ENCODE data around the gene ANKRD65. TPM values are rescaled to one million over a fixed set of nuclear protein-coding genes. Genes with fewer than 3 reads are reported as not detected.
A peak's percentile ranks its signal among the peaks of the same experiment; 100 is the strongest.

Gene ANKRD65
- total RNA-seq, 1 experiment from 2014 or later: not detected

GRCh38 chr1:1423245-1423597 is 2.1 kb upstream of the ANKRD65 start:
- TF ChIP-seq, protein P1, sequence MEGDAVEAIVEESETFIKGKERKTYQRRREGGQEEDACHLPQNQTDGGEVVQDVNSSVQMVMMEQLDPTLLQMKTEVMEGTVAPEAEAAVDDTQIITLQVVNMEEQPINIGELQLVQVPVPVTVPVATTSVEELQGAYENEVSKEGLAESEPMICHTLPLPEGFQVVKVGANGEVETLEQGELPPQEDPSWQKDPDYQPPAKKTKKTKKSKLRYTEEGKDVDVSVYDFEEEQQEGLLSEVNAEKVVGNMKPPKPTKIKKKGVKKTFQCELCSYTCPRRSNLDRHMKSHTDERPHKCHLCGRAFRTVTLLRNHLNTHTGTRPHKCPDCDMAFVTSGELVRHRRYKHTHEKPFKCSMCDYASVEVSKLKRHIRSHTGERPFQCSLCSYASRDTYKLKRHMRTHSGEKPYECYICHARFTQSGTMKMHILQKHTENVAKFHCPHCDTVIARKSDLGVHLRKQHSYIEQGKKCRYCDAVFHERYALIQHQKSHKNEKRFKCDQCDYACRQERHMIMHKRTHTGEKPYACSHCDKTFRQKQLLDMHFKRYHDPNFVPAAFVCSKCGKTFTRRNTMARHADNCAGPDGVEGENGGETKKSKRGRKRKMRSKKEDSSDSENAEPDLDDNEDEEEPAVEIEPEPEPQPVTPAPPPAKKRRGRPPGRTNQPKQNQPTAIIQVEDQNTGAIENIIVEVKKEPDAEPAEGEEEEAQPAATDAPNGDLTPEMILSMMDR (IDR thresholded peaks at IDR 0.05; ENCODE audit: unreplicated experiment): no peak
- CTCF ChIA-PET: interaction anchor here (0.6 kb wide), 1 partner anchor 51 kb away, joined by 3 read pairs; no protein-coding TSS in a partner anchor
- Mint-ChIP-seq H3K9me3 (ENCODE audit: low read depth, unreplicated experiment) (no peaks in the 10 kb centered on the region), H3K27me3 (ENCODE audit: unreplicated experiment) (no peaks in the 10 kb centered on the region), H3K4me3 (ENCODE audit: low read depth, unreplicated experiment) (no peak overlapping the region), H3K36me3 (ENCODE audit: insufficient read depth, unreplicated experiment) (peaks cover 14% of the 10 kb centered on the region), H3K27ac (ENCODE audit: unreplicated experiment) (no peak overlapping the region), H3K4me1 (ENCODE audit: low read depth, unreplicated experiment) (peaks cover 7% of the 10 kb centered on the region)
- BruUV-seq (replicated peaks): no TSS peak
- intact Hi-C loops (cut with micrococcal nuclease; ENCODE audit: unreplicated experiment): no loop called here
- no peak for DNase-seq

- Mint-ChIP-seq H3K9me3 (ENCODE audit: low read depth, unreplicated experiment) (no peaks in the 10 kb centered on the region), H3K27me3 (ENCODE audit: unreplicated experiment) (no peaks in the 10 kb centered on the region), H3K4me3 (ENCODE audit: low read depth, unreplicated experiment) (no peak overlapping the region), H3K4me1 (ENCODE audit: low read depth, unreplicated experiment) (peaks cover 7% of the 10 kb centered on the region), H3K27ac (ENCODE audit: unreplicated experiment) (no peak overlapping the region), H3K36me3 (ENCODE audit: insufficient read depth, unreplicated experiment) (peaks cover 14% of the 10 kb centered on the region)
- no TSS peak for BruUV-seq (replicated peaks)
- CTCF ChIA-PET: no interaction called here
- intact Hi-C loops (cut with micrococcal nuclease; ENCODE audit: unreplicated experiment): no loop called here
- peak; percentile 43 for DNase-seq
- TF ChIP-seq, protein P1 (IDR thresholded peaks at IDR 0.05; ENCODE audit: unreplicated experiment): no peak
Observed at GRCh38 chr1:1422465-1423244, 1.6 kb upstream of the ANKRD65 start.

GRCh38 chr1:1421907-1422464 is 910 bp upstream of the ANKRD65 start:
- Mint-ChIP-seq H3K27me3 (ENCODE audit: unreplicated experiment) (no peaks in the 10 kb centered on the region), H3K27ac (ENCODE audit: unreplicated experiment) (no peak overlapping the region), H3K9me3 (ENCODE audit: low read depth, unreplicated experiment) (no peaks in the 10 kb centered on the region), H3K4me1 (ENCODE audit: low read depth, unreplicated experiment) (peaks cover 7% of the 10 kb centered on the region), H3K36me3 (ENCODE audit: insufficient read depth, unreplicated experiment) (peaks cover 14% of the 10 kb centered on the region), H3K4me3 (ENCODE audit: low read depth, unreplicated experiment) (no peak overlapping the region)
- no TSS peak for BruUV-seq (replicated peaks)
- TF ChIP-seq, protein P1 (IDR thresholded peaks at IDR 0.05; ENCODE audit: unreplicated experiment): no peak
- intact Hi-C loops (cut with micrococcal nuclease; ENCODE audit: unreplicated experiment): no loop called here
- CTCF ChIA-PET: no interaction called here
- no peak for DNase-seq

DNA sequence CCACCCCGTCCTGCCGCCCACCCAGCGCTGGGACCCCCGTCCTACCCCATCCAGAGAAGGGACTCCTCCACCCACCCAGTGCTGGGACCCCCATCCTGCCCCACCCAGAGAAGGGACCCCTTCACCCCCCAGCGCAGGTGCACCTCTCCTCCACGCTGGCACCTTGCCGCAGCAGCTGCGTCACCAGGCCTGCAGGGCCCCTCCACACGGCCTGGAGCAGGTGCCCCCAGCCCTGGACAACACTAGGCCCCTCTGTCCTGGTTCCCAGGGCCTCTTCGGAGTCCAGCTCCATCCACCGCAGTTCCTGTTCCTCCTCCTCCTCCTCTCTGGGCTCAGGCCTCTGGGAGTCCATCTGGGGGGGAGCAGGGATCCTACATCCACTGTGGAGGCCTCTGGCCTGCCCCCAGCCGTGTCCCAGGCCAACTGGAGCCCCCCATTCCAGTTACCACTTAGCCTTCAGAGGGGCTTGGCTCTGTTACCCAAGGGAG is 378 bp downstream of the ANKRD65 start:
- H3K4me3 Mint-ChIP-seq (ENCODE audit: low read depth, unreplicated experiment): peak overlapping the region; percentile 47
- no peak for DNase-seq
- no peaks in the 10 kb centered on the region for H3K27me3 Mint-ChIP-seq (ENCODE audit: unreplicated experiment)
- intact Hi-C loops (cut with micrococcal nuclease; ENCODE audit: unreplicated experiment): no loop called here
- peaks cover 14% of the 10 kb centered on the region for H3K36me3 Mint-ChIP-seq (ENCODE audit: insufficient read depth, unreplicated experiment)
- CTCF ChIA-PET: interaction anchor here (0.5 kb wide), 1 partner anchor 249 kb away, joined by 3 read pairs; no protein-coding TSS in a partner anchor
- no peak overlapping the region for H3K27ac Mint-ChIP-seq (ENCODE audit: unreplicated experiment)
- H3K9me3 Mint-ChIP-seq (ENCODE audit: low read depth, unreplicated experiment): no peaks in the 10 kb centered on the region
- peaks cover 7% of the 10 kb centered on the region for H3K4me1 Mint-ChIP-seq (ENCODE audit: low read depth, unreplicated experiment)
- TF ChIP-seq, protein P1 (IDR thresholded peaks at IDR 0.05; ENCODE audit: unreplicated experiment): no peak
- BruUV-seq (replicated peaks): no TSS peak
